DOHH2 (cell line): Measurements from ENCODE around the gene MTOR.
"Not testable (repeated sequence)": the region's sequence is repeated elsewhere in the genome, so short reads cannot be mapped to it uniquely, and the experiment has no call there.

Experiments used
- CTCF ChIP-seq: fragments of 200-600 bp; sonication (generic); IDR thresholded peaks from one replicate; pipeline ENCODE4 v1.5.1; 2014; ENCODE audit warnings: antibody characterized with exemption, mild to moderate bottlenecking, low read depth, low read length; ENCODE audit not compliant: poor library complexity, severe bottlenecking
- EZH2phosphoT487 ChIP-seq: fragments of 200-600 bp; sonication (generic); IDR thresholded peaks from 2 replicates; pipeline ENCODE4 v1.6.1; 2017; ENCODE audit warnings: borderline replicate concordance, mild to moderate bottlenecking, antibody characterized with exemption, low read length, moderate library complexity, mixed read lengths

- not testable (repeated sequence) for TF ChIP-seq EZH2phosphoT487, CTCF
Measured at GRCh38 chr1:11162752-11163151, 99.6 kb downstream of the MTOR start.
